Suprapubic skin (tissue), 4 donors: ENCODE measurements around the gene L3HYPDH. TPM values are rescaled to one million over a fixed set of nuclear protein-coding genes. Genes with fewer than 3 reads are reported as not detected.

Experiments
- DNase-seq, 2 donors: peaks; one replicate each; pipeline ENCODE4 v3.0.0-alpha.2; 2019; ENCODE audit warnings: low spot score in 2 of 2
- H3K27ac ChIP-seq: fragments of 200-600 bp; sonication (generic); one replicate; pipeline ENCODE4 v1.5.1; 2019
- H3K27me3 ChIP-seq: fragments of 200-600 bp; sonication (generic); one replicate; pipeline ENCODE4 v1.5.1; 2019
- H3K36me3 ChIP-seq: fragments of 200-600 bp; sonication (generic); one replicate; pipeline ENCODE4 v1.5.1; 2019
- H3K4me1 ChIP-seq: fragments of 200-600 bp; sonication (generic); one replicate; pipeline ENCODE4 v1.5.1; 2019
- H3K4me3 ChIP-seq: fragments of 200-600 bp; sonication (generic); one replicate; pipeline ENCODE4 v1.5.1; 2019; ENCODE audit warnings: mild to moderate bottlenecking
- H3K9me3 ChIP-seq: fragments of 200-600 bp; sonication (generic); one replicate; pipeline ENCODE4 v1.5.1; 2019
- EP300 ChIP-seq: sonication (generic); formaldehyde crosslinking; IDR thresholded peaks from one replicate; pipeline ENCODE4 v1.6.1; 2017; ENCODE audit warnings: antibody characterized with exemption
- POLR2A ChIP-seq, 2 donors: fragments of 450-650 bp; IDR thresholded peaks; one replicate each; pipeline ENCODE4 v1.6.1; 2017; ENCODE audit warnings: antibody characterized with exemption in 2 of 2, mild to moderate bottlenecking in 2 of 2, moderate library complexity in 2 of 2
- POLR2AphosphoS5 ChIP-seq, 3 donors: sonication (generic); formaldehyde crosslinking; IDR thresholded peaks; one replicate each; pipeline ENCODE4 v1.6.1; 2017; ENCODE audit warnings: antibody characterized with exemption in 3 of 3
- WGBS: methylation state at CpG from one replicate; pipeline ENCODE4 v1.1.5; 2018; 5-methylcytosine and 5-hydroxymethylcytosine counted together
- total RNA-seq, 4 donors: library from RNA; depleted of rRNA; stranded (reverse); fragments of >200 nt; gene quantifications; one replicate each; pipeline ENCODE4 v1.1.0, GENCODE V29; 2016
- TF ChIP-seq, protein P1 (sequence below), 2 donors: fragments of 200-600 bp in 1 of 2; fragments of 450-650 bp in 1 of 2; sonication (generic) in 1 of 2; IDR thresholded peaks; one replicate each; pipeline ENCODE4 v1.5.1; 2016 to 2019; ENCODE audit warnings: antibody characterized with exemption in 2 of 2, mild to moderate bottlenecking in 1 of 2, moderate library complexity in 1 of 2

Gene L3HYPDH
- 10 to 100 TPM; 15.3 to 59.1 (median 23.3) TPM for total RNA-seq

DNA sequence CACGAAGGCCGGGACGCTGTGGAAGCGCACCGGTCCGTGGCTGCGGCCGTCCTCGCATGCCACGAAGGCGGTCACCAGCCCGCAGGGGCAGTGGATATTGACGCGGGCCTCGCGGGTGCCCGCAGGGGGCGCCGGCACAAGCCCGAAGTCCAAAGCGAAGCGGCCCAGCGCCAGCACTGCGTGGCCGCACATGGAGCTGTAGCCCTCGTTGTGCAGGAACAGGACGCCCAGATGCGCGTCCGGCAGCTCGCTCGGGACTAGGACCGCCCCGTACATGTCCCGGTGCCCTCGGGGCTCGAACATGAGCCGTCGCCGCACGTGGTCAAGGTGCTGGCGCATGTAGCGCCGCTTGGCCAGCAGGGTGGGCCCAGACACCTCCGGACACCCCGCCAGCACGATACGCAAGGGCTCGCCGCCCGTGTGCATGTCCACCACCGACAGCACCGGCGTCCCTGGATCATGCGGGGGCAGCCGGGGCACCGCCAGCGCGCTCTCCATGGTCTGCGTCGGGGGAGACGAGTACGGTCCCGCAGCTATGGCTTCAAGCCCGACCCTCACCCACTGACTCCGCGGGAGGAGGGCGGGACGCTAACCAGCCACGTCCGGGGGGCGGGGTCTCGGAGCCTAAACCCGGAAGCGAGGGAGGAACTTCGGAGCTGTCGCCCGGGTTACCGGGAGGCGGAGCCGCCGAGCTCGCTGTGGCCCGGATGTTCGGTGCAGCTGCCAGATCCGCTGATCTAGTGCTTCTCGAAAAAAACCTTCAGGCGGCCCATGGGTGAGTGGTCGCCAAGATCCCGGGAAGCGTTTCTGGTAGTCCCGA lies at the start of gene L3HYPDH, which contains the start of gene JKAMP:
L3HYPDH (minus strand) TSS at position 590 of the 820 bp plus-strand sequence; CDS start at position 498, 92 bp downstream.
JKAMP (plus strand) TSS at position 699 of the 820 bp plus-strand sequence; CDS start at position 772, 73 bp downstream.
- Histone ChIP-seq H3K27me3 (no peaks in the 10 kb centered on the region), H3K9me3 (no peaks in the 10 kb centered on the region), H3K4me3 (peak within 1 kb of the TSS; percentile 85), H3K27ac (peak within 1 kb of the TSS; percentile 94), H3K36me3 (peaks cover 13% of the 10 kb centered on the region), H3K4me1 (peaks cover 48% of the 10 kb centered on the region)
- WGBS: under 1% methylated on average over 28 of the region's 92 CpGs
- TF ChIP-seq POLR2A (IDR thresholded peaks at IDR 0.05) (peak in 1 of 2 donors; percentile 6), EP300 (no peak), POLR2AphosphoS5 (IDR thresholded peaks at IDR 0.05) (peak in 1 of 3 donors; percentile 26)
- TF ChIP-seq, protein P1, sequence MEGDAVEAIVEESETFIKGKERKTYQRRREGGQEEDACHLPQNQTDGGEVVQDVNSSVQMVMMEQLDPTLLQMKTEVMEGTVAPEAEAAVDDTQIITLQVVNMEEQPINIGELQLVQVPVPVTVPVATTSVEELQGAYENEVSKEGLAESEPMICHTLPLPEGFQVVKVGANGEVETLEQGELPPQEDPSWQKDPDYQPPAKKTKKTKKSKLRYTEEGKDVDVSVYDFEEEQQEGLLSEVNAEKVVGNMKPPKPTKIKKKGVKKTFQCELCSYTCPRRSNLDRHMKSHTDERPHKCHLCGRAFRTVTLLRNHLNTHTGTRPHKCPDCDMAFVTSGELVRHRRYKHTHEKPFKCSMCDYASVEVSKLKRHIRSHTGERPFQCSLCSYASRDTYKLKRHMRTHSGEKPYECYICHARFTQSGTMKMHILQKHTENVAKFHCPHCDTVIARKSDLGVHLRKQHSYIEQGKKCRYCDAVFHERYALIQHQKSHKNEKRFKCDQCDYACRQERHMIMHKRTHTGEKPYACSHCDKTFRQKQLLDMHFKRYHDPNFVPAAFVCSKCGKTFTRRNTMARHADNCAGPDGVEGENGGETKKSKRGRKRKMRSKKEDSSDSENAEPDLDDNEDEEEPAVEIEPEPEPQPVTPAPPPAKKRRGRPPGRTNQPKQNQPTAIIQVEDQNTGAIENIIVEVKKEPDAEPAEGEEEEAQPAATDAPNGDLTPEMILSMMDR (IDR thresholded peaks at IDR 0.05): peak; percentile 20 to 62
- peak; percentile 98 for DNase-seq

DNA sequence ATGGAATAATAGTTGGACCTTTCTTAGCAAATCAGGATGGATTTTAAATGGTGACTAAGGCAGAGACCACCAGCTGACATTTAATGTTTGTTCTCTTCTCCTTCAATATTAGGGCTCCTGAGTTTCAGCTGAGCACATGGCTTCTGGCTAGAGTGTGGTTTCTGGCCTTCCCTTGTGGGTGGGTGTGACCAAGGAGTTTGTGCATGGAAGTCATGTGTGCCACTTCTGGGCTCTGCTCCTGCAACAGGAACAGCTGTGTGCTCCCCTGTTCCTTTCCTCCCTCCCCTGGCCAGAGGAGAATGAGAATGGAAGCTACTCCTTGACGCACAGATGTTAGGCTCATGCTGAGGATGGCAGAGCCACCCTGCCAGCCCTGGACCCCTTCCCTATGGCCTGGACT lies 48.2 kb upstream of the L3HYPDH start:
- no peaks in the 10 kb centered on the region for H3K27me3 ChIP-seq
- H3K36me3 ChIP-seq: no peaks in the 10 kb centered on the region
- TF ChIP-seq EP300 (no peak), POLR2AphosphoS5 (IDR thresholded peaks at IDR 0.05) (no peak), POLR2A (IDR thresholded peaks at IDR 0.05) (no peak)
- TF ChIP-seq, protein P1 (IDR thresholded peaks at IDR 0.05): no peak
- H3K27ac ChIP-seq: no peak overlapping the region
- DNase-seq: no peak
- no peaks in the 10 kb centered on the region for H3K4me1 ChIP-seq
- H3K4me3 ChIP-seq: no peak overlapping the region
- WGBS: 69% methylated on average over 1 of the region's 1 CpG
- no peaks in the 10 kb centered on the region for H3K9me3 ChIP-seq

DNA sequence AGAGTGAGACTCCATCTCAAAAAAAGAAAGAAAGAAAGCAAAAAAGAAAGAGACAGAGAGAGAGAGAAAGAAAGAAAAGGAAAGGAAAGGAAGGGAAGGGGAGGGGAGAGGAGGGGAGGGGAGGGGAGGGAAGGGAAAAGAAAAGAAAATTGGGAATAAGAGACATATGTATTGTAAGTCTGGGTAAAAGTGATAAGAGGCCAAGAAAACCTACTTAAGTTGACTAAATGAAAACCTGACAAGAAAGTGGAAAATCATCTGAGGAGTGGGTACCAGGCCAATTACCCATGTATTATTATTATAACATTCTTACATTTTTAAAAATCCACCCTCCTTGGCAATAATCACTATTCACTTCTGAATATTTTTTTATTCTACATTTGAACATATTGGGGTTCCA lies 46.1 kb upstream of the L3HYPDH start:
- no peak for DNase-seq
- TF ChIP-seq POLR2A (IDR thresholded peaks at IDR 0.05): no peak
- TF ChIP-seq EP300: no peak
- no peak for TF ChIP-seq POLR2AphosphoS5 (IDR thresholded peaks at IDR 0.05)
- TF ChIP-seq, protein P1 (IDR thresholded peaks at IDR 0.05): no peak
- H3K4me3 ChIP-seq: no peak overlapping the region

DNA sequence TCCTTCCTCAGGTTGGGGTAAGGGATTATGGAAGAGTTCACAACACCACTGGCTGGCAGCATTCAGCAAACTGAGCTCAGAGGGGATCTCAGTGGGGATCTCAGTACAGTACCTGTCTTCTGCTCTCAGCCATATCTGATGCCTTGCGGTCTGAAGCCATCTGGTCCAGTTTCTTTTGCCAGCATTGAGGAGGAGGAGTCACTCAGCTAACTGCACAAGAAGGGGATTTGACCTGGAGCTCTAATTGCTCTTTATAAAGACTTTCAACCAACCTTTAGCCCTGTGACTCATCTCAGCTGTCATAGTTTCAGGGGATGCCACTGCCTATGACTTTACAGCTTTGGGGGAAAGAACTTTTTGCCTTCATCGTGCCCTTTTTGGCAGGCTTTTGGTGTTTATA lies 45.0 kb upstream of the L3HYPDH start:
- Histone ChIP-seq H3K36me3 (no peaks in the 10 kb centered on the region), H3K4me1 (no peaks in the 10 kb centered on the region), H3K27me3 (no peaks in the 10 kb centered on the region), H3K27ac (no peak overlapping the region), H3K4me3 (no peak overlapping the region), H3K9me3 (no peaks in the 10 kb centered on the region)
- 73% methylated on average over 2 of the region's 2 CpGs for WGBS
- TF ChIP-seq, protein P1 (IDR thresholded peaks at IDR 0.05): no peak
- DNase-seq: no peak

More for the DNA sequence above, 46.1 kb upstream of the L3HYPDH start:
- no peaks in the 10 kb centered on the region for H3K4me1 ChIP-seq
- no peak overlapping the region for H3K27ac ChIP-seq
- H3K27me3 ChIP-seq: no peaks in the 10 kb centered on the region
- H3K36me3 ChIP-seq: no peaks in the 10 kb centered on the region
- H3K9me3 ChIP-seq: no peaks in the 10 kb centered on the region

DNA sequence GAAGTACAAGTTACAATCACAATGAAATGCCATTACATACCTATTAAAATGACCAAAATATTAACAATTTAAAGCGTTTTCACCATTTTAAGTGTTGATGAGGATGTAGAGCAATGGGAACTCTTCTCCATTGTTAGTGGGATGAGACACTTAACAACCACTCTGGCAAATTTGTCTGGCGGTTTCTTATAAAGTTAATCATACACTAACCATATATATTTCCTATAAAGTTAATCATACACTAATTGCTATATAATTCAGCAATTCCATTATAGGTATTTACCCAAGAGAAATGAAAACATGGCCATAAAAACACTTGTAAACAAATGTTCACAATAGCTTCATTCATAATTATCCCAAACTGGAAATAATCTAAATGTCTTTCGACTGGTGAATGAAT lies 36.0 kb upstream of the L3HYPDH start:
- no peak for DNase-seq
- Histone ChIP-seq H3K27me3 (no peaks in the 10 kb centered on the region), H3K4me1 (no peaks in the 10 kb centered on the region), H3K9me3 (no peaks in the 10 kb centered on the region), H3K27ac (no peak overlapping the region), H3K36me3 (no peaks in the 10 kb centered on the region), H3K4me3 (no peak overlapping the region)
- 88% methylated on average over 3 of the region's 3 CpGs for WGBS
- TF ChIP-seq POLR2AphosphoS5 (IDR thresholded peaks at IDR 0.05) (no peak), POLR2A (IDR thresholded peaks at IDR 0.05) (no peak), EP300 (no peak)
- TF ChIP-seq, protein P1 (IDR thresholded peaks at IDR 0.05): no peak
